GM18502 (cell line): ENCODE measurements around the gene WDR17.

Experiments
- ATAC-seq: cut with Tn5 transposase; IDR thresholded peaks from one replicate; pipeline ENCODE4 v1.9.1; 2021; ENCODE audit warnings: mild to moderate bottlenecking; ENCODE audit not compliant: unreplicated experiment, poor library complexity

The WDR17 gene

DNA sequence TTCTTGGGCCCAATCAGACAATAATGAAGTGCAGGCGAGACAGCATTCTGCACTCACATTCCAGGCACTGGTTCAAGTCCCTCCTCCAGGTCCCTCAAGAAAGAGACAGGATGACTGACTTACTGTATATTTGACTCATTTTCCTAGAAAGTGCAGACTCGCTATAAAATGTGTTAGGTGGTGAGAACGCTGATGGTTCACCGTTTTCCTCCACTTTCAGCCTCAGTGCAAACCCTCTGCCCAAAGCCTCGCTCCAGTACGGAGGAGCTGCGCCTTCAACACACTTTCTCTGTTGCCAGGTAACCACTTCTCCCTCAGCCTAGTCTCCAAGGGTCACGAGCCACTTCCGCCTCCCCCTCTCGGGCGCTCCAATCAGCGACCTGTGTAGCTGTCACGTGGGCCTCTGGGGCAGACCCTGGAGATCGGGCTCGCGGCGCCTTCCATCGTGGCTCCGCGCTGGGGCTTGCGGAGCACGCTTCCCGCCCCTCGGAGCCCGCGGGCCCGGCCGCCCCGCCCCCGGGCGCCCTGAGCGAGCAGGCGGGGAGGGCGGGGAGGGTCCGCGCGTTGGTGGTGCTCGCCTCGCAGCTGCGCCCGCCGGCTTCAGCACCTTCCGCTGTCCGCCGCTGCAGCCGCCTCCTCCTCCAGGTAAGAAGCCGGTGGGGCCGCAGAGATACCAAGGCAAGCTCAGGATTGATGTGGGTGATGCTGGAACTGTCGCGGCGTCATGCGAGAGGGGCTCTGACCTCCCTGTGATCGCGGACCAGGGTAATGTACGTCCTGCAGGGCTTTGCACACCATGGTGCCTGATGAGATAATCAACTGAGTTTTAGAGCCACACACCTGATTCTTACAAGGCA is at the start of gene WDR17:
Gene WDR17, plus strand, starts transcription at position 407 of the 857 bp plus-strand sequence. CDS start 45,740 bp downstream, outside the sequence.
- peak; percentile 100 for ATAC-seq

DNA sequence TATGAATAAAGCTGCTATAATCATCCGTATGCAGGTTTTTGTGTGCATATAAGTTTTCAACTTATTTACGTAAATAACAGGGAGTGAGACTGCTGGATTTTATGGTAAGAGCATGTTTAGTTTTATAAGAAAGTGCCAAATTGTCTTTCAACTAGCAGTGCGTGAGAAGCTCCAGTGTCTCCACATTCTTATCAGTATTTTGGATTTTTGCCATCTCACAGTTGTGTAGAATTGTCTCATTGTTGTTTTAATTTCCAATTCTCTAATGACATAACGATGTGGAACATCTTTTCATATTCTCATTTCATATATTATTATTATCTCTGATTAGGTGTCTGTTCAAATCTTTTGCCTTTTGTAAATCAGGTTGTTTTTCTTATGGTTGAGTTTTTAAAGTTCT is 49.0 kb upstream of the WDR17 start:
- ATAC-seq = no peak

- ATAC-seq = no peak
These were observed 45.1 kb upstream of the WDR17 start for GRCh38 chr4:176020481-176021085.

DNA sequence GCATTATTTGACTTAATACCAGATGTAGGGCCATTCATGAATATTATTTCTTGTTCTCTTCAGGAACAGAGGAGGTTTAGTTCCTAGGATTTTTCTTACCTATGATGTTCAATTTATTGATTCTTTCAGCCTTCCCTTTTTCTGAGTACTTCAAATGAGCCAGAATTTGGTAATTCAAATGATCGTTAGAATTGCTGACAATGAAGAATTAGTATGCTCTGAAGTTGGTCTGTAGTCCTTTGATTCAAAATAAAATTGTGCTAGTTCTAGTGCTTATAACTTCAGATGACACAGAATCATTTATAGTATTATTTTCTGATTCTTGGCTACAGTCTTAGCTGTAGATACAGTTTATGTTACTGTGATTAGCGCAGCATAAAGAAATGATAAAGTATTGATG is 35.2 kb upstream of the WDR17 start:
- no peak for ATAC-seq

- no peak for ATAC-seq
These were observed 33.7 kb upstream of the WDR17 start for GRCh38 chr4:176031922-176032321.

GRCh38 chr4:176032454-176032853 is 33.2 kb upstream of the WDR17 start:
- ATAC-seq = no peak

GRCh38 chr4:176034499-176034898 is 31.1 kb upstream of the WDR17 start:
- ATAC-seq = no peak

GRCh38 chr4:176034936-176035335 is 30.7 kb upstream of the WDR17 start:
- no peak for ATAC-seq

DNA sequence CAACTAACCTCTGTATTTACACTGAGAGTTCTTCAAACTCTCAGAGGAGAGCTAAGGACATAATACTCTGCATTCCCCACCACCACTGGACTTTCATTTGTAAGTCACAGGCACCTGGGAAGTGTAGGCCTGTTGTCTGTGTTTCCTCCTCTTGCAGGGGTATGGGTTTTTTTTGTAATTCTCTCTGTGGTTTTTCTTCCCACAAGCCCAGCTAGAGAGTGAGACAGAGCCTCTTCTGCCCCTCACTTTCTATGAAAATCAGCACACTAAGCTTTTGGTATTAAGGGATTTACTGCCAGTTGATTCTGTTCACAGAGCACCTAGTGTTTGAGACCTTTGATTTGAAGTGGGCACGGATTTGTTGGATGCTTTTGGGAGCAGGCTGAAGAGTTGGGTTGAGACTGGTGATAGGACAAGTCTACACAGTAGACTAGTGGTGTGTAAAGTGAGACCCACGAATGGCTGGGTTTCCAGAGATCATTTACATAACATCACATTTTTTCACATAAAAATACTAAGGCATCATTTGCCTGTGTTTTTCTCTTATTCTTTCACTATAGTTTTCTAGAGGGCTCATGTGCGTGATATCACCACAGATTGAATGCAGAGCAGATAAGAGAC is 28.9 kb upstream of the WDR17 start:
- peak; percentile 83 for ATAC-seq

GRCh38 chr4:176038789-176039188 is 26.9 kb upstream of the WDR17 start:
- ATAC-seq = peak; percentile 53

GRCh38 chr4:176042195-176042594 is 23.4 kb upstream of the WDR17 start:
- ATAC-seq = no peak

DNA sequence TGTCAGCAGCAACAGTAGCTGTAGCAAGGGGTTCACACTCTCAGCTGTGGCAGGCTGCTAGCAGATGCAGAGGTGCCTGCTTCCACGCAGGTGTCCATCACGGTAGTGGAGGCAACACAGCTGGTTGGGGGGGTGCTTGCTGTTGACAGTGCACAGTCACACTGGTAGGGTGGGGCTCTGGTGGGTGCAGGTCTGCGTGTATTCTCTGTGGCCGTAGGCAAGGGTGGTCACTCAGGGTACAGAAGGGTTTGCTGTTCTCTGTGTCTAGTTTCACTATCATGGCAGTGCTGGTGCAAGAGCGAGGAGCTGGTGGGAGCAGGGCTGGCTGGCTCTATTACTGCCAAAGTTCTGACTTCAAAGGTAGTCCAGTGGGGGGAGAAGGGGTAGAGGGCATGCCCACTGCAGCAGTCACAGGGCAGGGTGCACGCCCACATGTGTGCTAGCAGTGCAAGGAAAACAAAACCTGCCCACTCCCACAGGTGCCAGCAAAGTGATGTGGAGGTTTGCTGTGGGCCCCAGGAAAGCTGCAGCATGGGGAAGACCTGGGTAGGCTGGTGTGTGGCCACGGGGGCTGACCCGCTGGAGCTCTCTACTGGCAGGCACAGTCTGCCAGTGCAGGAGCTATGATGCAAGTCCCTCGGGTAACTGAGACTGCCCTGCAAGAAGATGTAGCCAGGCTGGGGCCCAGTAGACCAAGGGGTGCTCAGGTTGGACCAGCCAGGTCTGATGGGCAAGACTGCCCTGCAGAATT is 21.6 kb upstream of the WDR17 start:
- no peak for ATAC-seq

- ATAC-seq = no peak
These were observed 21.1 kb upstream of the WDR17 start for GRCh38 chr4:176044589-176044951.

GRCh38 chr4:176048631-176049030 is 17.0 kb upstream of the WDR17 start:
- no peak for ATAC-seq

- ATAC-seq = peak; percentile 99
These were observed 12.9 kb upstream of the WDR17 start for GRCh38 chr4:176052744-176053143.

- ATAC-seq = no peak
These were observed 11.9 kb upstream of the WDR17 start for GRCh38 chr4:176053785-176054184.

DNA sequence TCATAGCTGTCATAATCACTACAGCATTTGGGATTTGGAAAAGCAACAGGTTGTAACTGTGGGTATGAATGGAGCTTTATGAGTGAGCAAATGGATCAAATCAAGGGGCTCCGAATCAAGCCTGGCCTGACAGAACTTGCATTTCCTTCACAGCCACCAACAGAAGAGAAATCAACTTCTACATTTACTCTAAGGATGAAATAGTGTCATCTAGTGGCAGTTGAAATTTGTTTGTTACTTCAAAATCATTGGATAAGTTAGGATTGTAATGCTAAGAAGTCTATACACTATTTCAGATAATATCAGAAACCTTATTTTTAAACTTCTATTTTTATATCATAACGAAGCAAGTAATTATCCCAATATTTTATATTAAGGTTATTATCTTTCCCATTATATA is 10.7 kb upstream of the WDR17 start:
- ATAC-seq = no peak

GRCh38 chr4:176063718-176064117 is 1.9 kb upstream of the WDR17 start:
- no peak for ATAC-seq

- no peak for ATAC-seq
These were observed 1.1 kb upstream of the WDR17 start for GRCh38 chr4:176064539-176064938.

DNA sequence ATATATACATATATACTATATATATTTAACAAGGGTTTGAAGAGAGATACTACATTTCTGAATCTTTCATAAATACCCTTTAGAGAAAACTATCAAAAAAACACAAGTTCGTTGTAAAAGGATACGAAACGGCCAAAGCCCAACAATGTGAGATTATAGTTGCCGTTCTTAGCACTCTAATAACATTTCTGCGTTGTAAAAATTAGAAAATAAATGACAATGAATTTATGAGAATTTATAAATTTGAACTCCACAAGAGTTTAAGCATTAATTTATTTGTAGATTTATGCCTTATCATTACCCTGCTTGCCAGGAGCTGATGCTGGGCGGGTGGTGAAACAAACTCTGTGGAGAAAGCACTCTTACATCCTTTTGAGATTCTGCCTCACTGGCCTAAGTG is 1.1 kb downstream of the WDR17 start:
- no peak for ATAC-seq

DNA sequence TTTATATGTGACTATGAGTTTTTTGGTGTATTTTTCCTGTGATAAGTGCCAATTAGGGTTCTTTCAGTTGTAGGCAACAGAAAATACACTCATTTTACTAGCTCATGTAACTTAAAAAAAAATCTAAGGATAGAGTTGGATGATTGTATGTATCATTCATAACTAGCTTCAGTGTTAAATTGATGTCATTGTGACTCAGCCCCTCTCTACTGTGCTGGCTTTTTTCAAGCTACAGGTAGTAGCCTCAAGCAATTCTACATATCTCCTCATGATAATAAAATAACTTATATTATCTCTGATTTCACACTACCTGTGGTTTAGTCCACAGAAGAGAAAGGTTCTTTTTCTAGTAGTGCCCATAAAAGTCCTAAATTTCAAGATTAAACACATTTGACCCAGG is 11.9 kb downstream of the WDR17 start:
- no peak for ATAC-seq
